GM21576 (cell line): ENCODE measurements around the gene OMG.
"Not testable (repeated sequence)": the region's sequence is repeated elsewhere in the genome, so short reads cannot be mapped to it uniquely, and the experiment has no call there.

Experiments
- ATAC-seq: cut with Tn5 transposase; IDR thresholded peaks from one replicate; pipeline ENCODE4 v1.9.1; 2021; ENCODE audit warnings: mild to moderate bottlenecking, moderate library complexity; ENCODE audit not compliant: unreplicated experiment

Gene OMG, protein sequence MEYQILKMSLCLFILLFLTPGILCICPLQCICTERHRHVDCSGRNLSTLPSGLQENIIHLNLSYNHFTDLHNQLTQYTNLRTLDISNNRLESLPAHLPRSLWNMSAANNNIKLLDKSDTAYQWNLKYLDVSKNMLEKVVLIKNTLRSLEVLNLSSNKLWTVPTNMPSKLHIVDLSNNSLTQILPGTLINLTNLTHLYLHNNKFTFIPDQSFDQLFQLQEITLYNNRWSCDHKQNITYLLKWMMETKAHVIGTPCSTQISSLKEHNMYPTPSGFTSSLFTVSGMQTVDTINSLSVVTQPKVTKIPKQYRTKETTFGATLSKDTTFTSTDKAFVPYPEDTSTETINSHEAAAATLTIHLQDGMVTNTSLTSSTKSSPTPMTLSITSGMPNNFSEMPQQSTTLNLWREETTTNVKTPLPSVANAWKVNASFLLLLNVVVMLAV

GRCh38 chr17:31297090-31297489, at the start of gene OMG:
TSS of gene OMG (minus strand) at chr17:31297239. CDS start at chr17:31296331, 908 bp downstream.
- no peak for ATAC-seq

DNA sequence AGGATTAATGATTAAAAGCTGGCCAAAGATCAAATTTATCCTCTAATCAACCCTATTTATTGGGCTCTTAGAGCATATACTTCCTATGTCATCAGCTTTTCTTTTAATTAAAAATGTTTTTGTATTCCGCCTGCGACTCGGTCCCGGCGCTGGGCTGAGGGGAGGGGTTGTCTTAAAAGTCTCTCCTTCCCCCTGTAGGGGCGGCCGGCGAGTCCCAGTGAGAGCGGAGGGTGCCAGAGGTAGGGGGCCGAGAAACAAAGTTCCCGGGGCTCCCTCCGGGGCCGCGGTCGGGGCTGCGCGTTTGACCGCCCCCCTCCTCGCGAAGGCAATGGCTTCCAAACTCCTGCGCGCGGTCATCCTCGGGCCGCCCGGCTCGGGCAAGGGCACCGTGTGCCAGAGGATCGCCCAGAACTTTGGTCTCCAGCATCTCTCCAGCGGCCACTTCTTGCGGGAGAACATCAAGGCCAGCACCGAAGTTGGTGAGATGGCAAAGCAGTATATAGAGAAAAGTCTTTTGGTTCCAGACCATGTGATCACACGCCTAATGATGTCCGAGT, 48.2 kb upstream of the OMG start:
- ATAC-seq = not testable (repeated sequence)

- no peak for ATAC-seq
These were observed 43.0 kb upstream of the OMG start for GRCh38 chr17:31339906-31340661.

- no peak for ATAC-seq
These were observed 32.2 kb upstream of the OMG start for GRCh38 chr17:31329221-31329620.

- no peak for ATAC-seq
These were observed 31.1 kb upstream of the OMG start for GRCh38 chr17:31328160-31328535.

- no peak for ATAC-seq
These were observed 30.6 kb upstream of the OMG start for GRCh38 chr17:31327534-31328159.

DNA sequence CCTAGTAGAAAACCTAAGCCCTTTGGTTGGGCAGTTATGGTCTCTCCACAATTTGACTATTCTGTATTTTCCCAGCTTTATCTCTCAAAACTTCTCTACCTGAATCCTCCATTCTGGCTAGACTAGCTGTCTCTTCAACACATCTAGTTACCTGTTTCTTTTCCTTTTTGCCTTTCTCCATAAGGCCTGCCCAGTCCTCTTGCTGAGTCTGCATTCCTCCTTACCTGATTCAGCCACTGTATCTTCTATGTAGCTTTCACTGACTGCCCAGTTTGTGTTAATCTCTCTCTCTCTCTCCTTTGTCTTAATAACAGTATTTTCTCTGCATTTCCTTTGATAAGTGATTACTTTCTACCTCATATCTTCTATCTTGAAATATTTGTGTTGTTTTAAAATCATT, 26.5 kb upstream of the OMG start:
- ATAC-seq = no peak

GRCh38 chr17:31321966-31322365, 24.9 kb upstream of the OMG start:
- no peak for ATAC-seq

DNA sequence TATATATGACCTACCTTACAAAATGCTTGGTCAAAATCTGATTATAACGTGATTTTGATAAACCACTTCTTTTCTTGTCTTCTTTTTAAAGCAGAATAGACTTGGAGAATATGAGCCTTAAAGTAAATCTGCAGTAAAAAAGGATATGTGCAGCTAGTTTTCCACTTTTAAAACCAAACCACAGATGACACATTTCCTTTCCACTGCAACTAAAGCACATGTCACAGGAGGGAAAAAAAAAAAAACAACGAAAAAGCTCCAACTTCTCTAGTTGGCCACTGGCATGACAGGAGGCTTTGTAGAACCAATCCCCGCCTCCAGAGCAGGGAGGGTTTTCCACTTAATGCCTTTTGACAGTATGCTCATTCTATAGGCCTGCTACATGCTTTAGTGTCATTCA, 24.4 kb upstream of the OMG start, which contains the start of gene EVI2A:
Gene EVI2A, minus strand, starts transcription at position 142 of the 400 bp plus-strand sequence. CDS start 2,609 bp downstream, outside the sequence.
- peak; percentile 40 for ATAC-seq

DNA sequence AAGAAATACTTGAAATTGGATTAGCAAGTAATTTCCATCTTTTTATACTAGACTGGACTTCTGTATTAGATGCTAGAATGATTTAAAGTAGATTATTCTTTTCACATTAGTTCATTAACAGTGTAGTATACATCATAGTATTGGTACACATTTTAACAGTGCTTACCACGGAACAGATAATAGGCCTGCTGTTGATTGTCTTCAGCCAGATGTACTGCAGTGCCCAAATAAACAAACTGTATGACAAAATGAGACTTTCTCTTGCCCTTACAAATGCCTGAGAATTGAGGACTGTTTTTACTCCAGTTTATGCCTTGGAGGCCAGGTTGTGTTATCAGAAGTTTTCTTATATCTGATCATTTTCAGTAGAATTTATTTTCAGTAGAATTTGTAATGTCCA, 23.8 kb upstream of the OMG start:
- no peak for ATAC-seq

- no peak for ATAC-seq
These were observed 23.2 kb upstream of the OMG start for GRCh38 chr17:31320241-31320640.

DNA sequence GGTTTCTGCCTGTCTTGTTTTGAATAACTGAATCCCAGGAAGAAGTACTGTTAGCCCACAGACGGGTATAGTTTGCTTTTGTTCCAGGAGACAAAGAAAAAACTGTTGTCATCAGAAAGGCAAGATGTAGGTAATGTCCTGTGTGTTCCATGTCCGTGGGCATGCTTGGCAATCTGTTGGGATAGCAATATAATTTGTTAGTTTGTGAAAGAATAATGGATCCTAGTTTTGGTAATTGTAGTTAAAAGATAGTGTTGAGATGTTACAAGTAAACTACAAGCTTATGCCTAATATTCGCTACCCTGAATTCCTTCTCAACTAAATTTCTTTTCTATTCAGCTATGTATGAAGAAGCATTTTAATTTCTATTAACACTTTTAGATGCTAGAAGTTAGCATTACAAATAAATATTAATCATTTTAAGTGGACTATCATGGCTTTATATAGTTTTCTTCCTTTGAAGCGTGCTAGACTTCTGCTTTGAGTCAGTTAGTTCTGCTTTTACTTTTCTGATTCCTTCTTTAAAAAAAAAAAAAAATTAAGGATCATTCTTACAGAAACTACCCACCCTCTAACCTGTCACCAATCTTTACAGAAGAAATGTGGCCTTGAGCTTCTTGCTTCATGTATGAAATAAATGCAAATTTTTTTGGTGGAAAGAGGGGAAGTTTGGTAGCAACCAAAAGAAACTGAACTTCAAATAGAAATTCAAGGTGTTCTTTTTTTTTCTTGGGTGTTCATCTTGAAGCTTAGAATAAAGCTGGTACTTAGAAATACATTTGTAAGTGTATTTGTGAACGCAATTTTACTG, 22.0 kb upstream of the OMG start:
- ATAC-seq = no peak

GRCh38 chr17:31318298-31318801, 21.3 kb upstream of the OMG start:
- peak; percentile 35 for ATAC-seq

GRCh38 chr17:31314782-31315100, 17.7 kb upstream of the OMG start:
- ATAC-seq = no peak

DNA sequence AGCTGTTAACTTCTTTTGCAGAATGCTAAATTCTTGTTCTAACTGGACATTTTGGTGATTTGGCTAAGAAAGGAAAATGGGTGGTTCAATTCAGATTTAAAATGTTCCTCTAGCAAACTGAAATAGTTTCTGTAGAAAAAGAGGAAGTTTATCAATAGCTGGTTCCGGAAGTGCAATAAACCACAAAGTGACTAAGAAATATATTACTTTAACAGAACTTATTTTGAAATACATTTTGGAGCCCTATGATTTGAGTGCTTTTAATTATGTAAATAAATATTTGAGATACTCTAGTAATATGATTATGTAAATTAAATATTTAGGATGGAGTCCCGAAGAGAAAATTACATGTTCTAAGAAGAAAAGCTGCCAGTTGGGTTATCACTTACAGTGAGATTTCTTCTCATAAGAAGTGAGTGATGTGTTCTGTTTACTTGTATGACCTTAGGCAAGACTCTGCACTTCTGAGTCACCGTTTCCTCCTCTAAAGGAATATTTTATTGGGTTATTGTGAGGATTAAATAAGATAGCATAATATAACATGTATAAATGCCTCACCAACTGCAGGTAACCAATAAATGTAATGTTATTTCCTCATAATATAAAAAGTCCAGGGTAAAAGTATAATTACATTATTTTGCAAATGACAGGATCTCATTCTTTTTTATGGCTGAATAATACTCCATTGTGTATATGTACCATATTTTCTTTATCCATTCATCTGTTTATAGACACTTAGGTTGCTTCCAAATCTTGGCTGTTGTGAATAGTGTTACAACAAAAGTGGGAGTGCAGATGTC, 17.1 kb upstream of the OMG start, which contains the start of gene EVI2B:
Gene EVI2B, minus strand, starts transcription at position 73 of the 800 bp plus-strand sequence. CDS start 8,445 bp downstream, outside the sequence.
- no peak for ATAC-seq

GRCh38 chr17:31312223-31312622, 15.2 kb upstream of the OMG start:
- ATAC-seq = not testable (repeated sequence)

- no peak for ATAC-seq
These were observed 14.5 kb upstream of the OMG start for GRCh38 chr17:31311526-31311925.

- no peak for ATAC-seq
These were observed 13.8 kb upstream of the OMG start for GRCh38 chr17:31310886-31311285.

DNA sequence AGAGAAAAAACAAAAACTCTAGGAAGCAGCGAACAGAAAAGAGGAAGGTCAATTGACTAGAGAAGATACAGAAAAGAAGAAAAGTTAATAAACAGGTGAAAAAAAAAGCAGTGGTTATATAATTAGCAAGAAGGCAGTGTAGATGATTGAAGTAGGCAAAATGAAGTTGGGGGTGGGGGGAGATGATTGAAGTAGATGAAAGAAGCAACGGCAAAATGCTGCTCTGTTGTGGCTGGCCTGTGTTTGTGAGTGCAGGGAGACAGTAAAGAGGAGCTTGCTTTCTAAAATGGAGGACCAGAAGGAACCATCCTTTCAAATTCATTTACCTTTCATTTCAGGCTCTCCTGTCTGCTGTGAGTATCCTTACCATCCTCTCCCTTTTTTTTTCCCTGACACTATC, 13.2 kb upstream of the OMG start:
- ATAC-seq = no peak
